Measurements from ENCODE around the gene RNF157. TPM values are rescaled to one million over a fixed set of nuclear protein-coding genes. Genes with fewer than 3 reads are reported as not detected.

Gene RNF157
- total RNA-seq, 1 donor from 2014 or later, result 8.8 TPM

DNA sequence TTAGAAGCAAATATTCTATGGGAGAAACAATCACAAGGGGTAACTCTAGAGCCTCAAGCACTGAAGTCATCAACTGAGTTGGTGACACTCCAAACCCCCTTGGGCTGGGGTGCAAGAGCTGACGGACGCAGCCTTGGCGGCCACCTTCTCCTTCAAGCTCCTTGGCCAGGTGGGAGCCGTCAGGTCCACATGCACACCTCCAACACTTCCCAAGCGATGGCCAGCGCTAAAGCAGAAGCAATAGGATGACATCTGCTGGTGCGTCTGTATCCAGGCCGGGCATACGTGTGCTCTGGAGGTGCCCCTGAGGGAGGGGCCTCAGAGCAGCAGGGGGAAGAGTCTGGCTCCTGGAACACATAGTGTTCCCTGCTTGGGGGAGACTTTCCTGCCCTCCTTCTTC, 87.1 kb downstream of the RNF157 start:
- no peaks in the 10 kb centered on the region for H3K27me3 ChIP-seq
- DNase-seq (ENCODE audit: extremely low spot score in 2 of 2), result no peak
- no peak overlapping the region for H3K4me3 ChIP-seq
- no peak overlapping the region for H3K27ac ChIP-seq
- no peaks in the 10 kb centered on the region for H3K36me3 ChIP-seq
- intact Hi-C loops (cut with DNase I), result no loop called here
- no peaks in the 10 kb centered on the region for H3K4me1 ChIP-seq
- H3K9me3 ChIP-seq, result no peaks in the 10 kb centered on the region
- TF ChIP-seq POLR2A (IDR thresholded peaks at IDR 0.05) (no peak), POLR2AphosphoS5 (IDR thresholded peaks at IDR 0.05; ENCODE audit: insufficient read depth in 1 of 2, low read depth in 1 of 2) (no peak)
- TF ChIP-seq, protein P1, sequence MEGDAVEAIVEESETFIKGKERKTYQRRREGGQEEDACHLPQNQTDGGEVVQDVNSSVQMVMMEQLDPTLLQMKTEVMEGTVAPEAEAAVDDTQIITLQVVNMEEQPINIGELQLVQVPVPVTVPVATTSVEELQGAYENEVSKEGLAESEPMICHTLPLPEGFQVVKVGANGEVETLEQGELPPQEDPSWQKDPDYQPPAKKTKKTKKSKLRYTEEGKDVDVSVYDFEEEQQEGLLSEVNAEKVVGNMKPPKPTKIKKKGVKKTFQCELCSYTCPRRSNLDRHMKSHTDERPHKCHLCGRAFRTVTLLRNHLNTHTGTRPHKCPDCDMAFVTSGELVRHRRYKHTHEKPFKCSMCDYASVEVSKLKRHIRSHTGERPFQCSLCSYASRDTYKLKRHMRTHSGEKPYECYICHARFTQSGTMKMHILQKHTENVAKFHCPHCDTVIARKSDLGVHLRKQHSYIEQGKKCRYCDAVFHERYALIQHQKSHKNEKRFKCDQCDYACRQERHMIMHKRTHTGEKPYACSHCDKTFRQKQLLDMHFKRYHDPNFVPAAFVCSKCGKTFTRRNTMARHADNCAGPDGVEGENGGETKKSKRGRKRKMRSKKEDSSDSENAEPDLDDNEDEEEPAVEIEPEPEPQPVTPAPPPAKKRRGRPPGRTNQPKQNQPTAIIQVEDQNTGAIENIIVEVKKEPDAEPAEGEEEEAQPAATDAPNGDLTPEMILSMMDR (IDR thresholded peaks at IDR 0.05), result no peak

DNA sequence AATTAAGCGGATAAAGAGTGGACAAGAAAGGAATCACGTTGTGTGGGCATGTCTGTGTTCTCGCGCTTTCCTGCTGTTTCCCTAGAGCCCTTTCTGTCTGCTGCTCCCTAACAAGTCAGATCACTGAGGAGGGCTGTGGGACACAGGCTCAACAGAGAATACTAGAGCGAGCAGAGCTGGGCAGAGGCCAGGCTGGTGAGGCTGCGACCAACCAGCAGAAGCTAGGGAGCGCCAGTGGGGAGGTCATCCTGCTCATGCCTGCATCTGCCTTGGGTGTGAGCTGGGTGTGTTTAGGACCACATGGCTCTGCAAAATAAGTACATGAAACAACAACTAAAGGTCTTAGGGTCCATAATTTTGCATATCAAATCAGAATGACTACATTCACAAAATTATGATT, 87.7 kb downstream of the RNF157 start:
- no peak for TF ChIP-seq POLR2AphosphoS5 (IDR thresholded peaks at IDR 0.05; ENCODE audit: insufficient read depth in 1 of 2, low read depth in 1 of 2)
- TF ChIP-seq, protein P1 (IDR thresholded peaks at IDR 0.05), result no peak
- no peak for TF ChIP-seq POLR2A (IDR thresholded peaks at IDR 0.05)
- H3K4me1 ChIP-seq, result no peaks in the 10 kb centered on the region
- H3K9me3 ChIP-seq, result no peaks in the 10 kb centered on the region
- H3K36me3 ChIP-seq, result no peaks in the 10 kb centered on the region
- no peak overlapping the region for H3K4me3 ChIP-seq
- no peak for DNase-seq (ENCODE audit: extremely low spot score in 2 of 2)
- no peak overlapping the region for H3K27ac ChIP-seq
- no peaks in the 10 kb centered on the region for H3K27me3 ChIP-seq
- intact Hi-C loops (cut with DNase I), result no loop called here

DNA sequence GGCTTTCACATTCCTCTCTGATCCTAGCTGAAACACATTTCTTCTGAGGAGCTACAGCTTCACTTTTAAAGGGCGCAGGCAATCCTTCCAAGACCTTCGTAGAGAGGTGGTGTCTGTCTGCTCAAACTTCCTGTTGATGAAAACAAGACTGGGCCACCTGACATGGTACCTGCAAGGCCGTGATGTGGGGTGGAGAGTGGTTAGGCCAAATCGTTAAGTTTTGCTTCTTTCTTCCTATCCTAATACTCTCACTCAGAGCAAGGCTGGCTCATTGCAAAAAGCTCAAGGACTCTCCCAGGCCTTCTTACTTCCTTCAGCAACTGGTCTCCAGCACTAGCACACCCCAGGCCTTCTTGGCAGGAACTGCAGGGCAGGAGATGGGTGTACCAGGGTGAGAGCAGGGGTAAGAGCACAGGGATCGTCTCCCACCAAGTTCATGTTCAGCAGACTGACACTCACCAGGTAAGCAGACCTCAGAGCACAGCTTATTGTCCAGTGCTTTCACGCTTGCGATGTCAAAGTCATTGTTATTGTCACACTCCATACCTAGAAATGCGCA, 88.3 kb downstream of the RNF157 start:
- Histone ChIP-seq H3K27me3 (no peaks in the 10 kb centered on the region), H3K36me3 (no peaks in the 10 kb centered on the region), H3K27ac (no peak overlapping the region), H3K4me1 (no peaks in the 10 kb centered on the region), H3K4me3 (no peak overlapping the region), H3K9me3 (no peaks in the 10 kb centered on the region)
- intact Hi-C loops (cut with DNase I), result no loop called here
- no peak for TF ChIP-seq POLR2AphosphoS5 (IDR thresholded peaks at IDR 0.05; ENCODE audit: insufficient read depth in 1 of 2, low read depth in 1 of 2)
- no peak for TF ChIP-seq POLR2A (IDR thresholded peaks at IDR 0.05)
- TF ChIP-seq, protein P1 (IDR thresholded peaks at IDR 0.05), result no peak
- no peak for DNase-seq (ENCODE audit: extremely low spot score in 2 of 2)

DNA sequence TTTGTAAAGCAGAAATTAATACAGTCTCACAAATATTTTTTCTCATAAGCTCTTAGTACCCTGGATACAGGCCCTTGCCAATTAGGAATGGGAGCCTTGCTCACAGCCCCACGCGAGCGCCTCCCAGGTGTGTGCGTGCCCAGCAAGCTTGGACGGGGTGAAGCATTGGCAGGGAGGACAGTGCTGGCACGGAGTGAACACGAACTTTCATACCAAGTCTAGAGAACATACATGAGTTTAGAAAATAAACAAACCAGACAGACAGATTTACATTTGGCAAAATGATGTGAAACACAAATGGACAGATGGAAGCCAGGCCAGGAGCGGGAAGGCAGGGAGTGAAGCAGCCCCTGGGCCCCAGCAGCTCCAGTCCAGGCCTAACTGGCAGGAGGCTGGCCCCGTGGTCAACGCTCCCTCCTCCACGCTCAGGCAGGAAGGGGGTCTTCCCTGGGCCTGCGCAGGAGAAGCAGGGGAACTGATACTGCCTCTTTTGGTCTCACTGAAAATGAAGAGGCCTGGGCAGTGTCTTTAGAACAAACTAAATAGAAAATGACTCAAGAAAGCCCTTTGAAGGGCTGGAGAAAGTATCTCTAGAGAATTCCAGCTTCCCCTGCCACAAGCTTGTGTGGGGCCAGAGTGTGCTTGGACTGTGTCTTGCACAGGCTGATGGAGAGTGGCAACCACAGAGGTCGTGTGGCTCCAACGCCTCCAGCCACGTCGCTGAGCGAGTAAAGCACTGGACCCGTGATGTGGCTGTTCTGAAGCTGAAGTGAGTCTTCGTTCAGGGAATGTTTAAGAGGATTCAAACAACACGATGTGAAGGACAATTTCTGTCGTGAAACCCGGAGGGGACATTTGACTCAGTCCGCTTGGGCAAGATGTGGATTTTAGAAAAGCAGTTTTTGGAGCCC, 89.3 kb downstream of the RNF157 start:
- Histone ChIP-seq H3K27ac (no peak overlapping the region), H3K27me3 (no peaks in the 10 kb centered on the region), H3K4me3 (no peak overlapping the region), H3K4me1 (no peaks in the 10 kb centered on the region), H3K36me3 (no peaks in the 10 kb centered on the region), H3K9me3 (no peaks in the 10 kb centered on the region)
- DNase-seq (ENCODE audit: extremely low spot score in 2 of 2), result no peak
- TF ChIP-seq, protein P1 (IDR thresholded peaks at IDR 0.05), result no peak
- TF ChIP-seq POLR2AphosphoS5 (IDR thresholded peaks at IDR 0.05; ENCODE audit: insufficient read depth in 1 of 2, low read depth in 1 of 2), result no peak
- no peak for TF ChIP-seq POLR2A (IDR thresholded peaks at IDR 0.05)
- intact Hi-C loops (cut with DNase I), result no loop called here

DNA sequence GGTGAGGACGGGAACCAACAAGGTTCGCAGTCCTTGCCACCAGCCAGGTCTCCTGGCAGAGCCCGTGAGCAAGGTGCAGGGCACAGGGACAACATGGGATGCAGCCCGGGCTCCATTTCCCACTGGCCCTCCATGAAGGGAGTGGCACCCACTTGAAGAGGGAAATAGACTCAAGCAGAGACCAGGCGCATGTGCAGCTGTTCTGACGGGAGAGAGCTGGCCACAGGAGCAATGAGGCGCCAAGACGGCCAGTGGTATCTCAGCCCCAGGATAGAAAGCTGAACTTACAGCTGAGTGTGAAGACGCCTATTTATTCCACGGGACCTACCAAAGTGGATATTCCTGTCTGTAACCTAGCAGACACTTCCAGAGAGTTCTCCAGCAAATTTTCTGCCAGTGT, 91.1 kb downstream of the RNF157 start:
- H3K36me3 ChIP-seq, result no peaks in the 10 kb centered on the region
- no peaks in the 10 kb centered on the region for H3K4me1 ChIP-seq
- intact Hi-C loops (cut with DNase I), result no loop called here
- H3K27ac ChIP-seq, result no peak overlapping the region
- no peak overlapping the region for H3K4me3 ChIP-seq
- TF ChIP-seq POLR2AphosphoS5 (IDR thresholded peaks at IDR 0.05; ENCODE audit: insufficient read depth in 1 of 2, low read depth in 1 of 2) (no peak), POLR2A (IDR thresholded peaks at IDR 0.05) (no peak)
- TF ChIP-seq, protein P1 (IDR thresholded peaks at IDR 0.05), result no peak
- no peaks in the 10 kb centered on the region for H3K9me3 ChIP-seq
- no peak for DNase-seq (ENCODE audit: extremely low spot score in 2 of 2)
- H3K27me3 ChIP-seq, result no peaks in the 10 kb centered on the region
